IMR-90 (cell line): Measurements from ENCODE around the gene TRIM63. TPM values are rescaled to one million over a fixed set of nuclear protein-coding genes. Genes with fewer than 3 reads are reported as not detected.

Experiments used
- ATAC-seq: fragments of 200-7000 bp; cut with Tn5 transposase; 2 replicates; pipeline ENCODE4 v1.9.1; 2020; ENCODE audit warnings: low read depth, mild to moderate bottlenecking, moderate library complexity
- BruUV-seq: library from RNA; stranded (reverse); fragments of 400-500 nt; replicated peaks from 2 replicates; lab custom pipeline; 2021; lab: Mats Ljungman, UMichigan
- CTCF ChIA-PET: fragments of 300-600 bp; formaldehyde crosslinking; extraction: SDS; loops from one replicate; lab custom pipeline; 2021; ENCODE audit warnings: antibody characterized with exemption; lab: Yijun Ruan, JAX
- POLR2A ChIA-PET: fragments of 300-600 bp; sonication (Branson Sonifier 250); formaldehyde crosslinking; loops from one replicate; lab custom pipeline; 2022; ENCODE audit warnings: antibody characterized with exemption; ENCODE audit not compliant: unreplicated experiment; lab: Charles Lee
- DNase-seq: peaks from one replicate; pipeline ENCODE4 v3.0.0; 2013
- H2AFZ ChIP-seq: replicated peaks from 2 replicates; pipeline ENCODE3; 2013; ENCODE audit warnings: low read length, mild to moderate bottlenecking; ENCODE audit not compliant: poor library complexity
- H2AK5ac ChIP-seq: 2 replicates; pipeline ENCODE4 v1.6.1; 2013; ENCODE audit warnings: low read depth, low read length, inconsistent platforms
- H2AK9ac ChIP-seq: replicated peaks from 2 replicates; pipeline ENCODE3; 2013; ENCODE audit warnings: mild to moderate bottlenecking, low read depth, low read length, moderate library complexity; ENCODE audit not compliant: poor library complexity
- H2BK120ac ChIP-seq: 2 replicates; pipeline ENCODE4 v1.6.1; 2013; ENCODE audit warnings: low read depth, low read length, inconsistent platforms
- H2BK15ac ChIP-seq: 3 replicates; pipeline ENCODE4 v1.6.1; 2013; ENCODE audit warnings: low read depth, low read length, inconsistent platforms
- H2BK20ac ChIP-seq: 2 replicates; pipeline ENCODE4 v1.6.1; 2013; ENCODE audit warnings: low read depth, mild to moderate bottlenecking, inconsistent platforms, low read length, moderate library complexity
- H2BK5ac ChIP-seq: 2 replicates; pipeline ENCODE4 v1.6.1; 2013; ENCODE audit warnings: mild to moderate bottlenecking, low read depth, low read length, inconsistent platforms; ENCODE audit not compliant: poor library complexity, severe bottlenecking
- H3K14ac ChIP-seq: replicated peaks from 2 replicates; pipeline ENCODE4 v1.6.1; 2013; ENCODE audit warnings: low read depth, low read length, inconsistent platforms
- H3K18ac ChIP-seq: 2 replicates; pipeline ENCODE4 v1.6.1; 2013; ENCODE audit warnings: low read depth, low read length, control low read depth
- H3K23ac ChIP-seq: 2 replicates; pipeline ENCODE4 v1.6.1; 2013; ENCODE audit warnings: low read depth, low read length, inconsistent platforms
- H3K27ac ChIP-seq: 2 replicates; pipeline ENCODE4 v1.5.1; 2013; ENCODE audit warnings: mild to moderate bottlenecking, control low read depth, low read length; ENCODE audit not compliant: insufficient read depth
- H3K27me3 ChIP-seq: 2 replicates; pipeline ENCODE4 v1.6.1; 2013; ENCODE audit warnings: low read length; ENCODE audit not compliant: control insufficient read depth, insufficient read depth
- H3K36me3 ChIP-seq: 2 replicates; pipeline ENCODE4 v1.6.1; 2013; ENCODE audit warnings: low read length, mixed read lengths; ENCODE audit not compliant: control insufficient read depth, insufficient read depth
- H3K4ac ChIP-seq: 2 replicates; pipeline ENCODE4 v1.6.1; 2013; ENCODE audit warnings: low read depth, low read length, inconsistent platforms
- H3K4me1 ChIP-seq: 2 replicates; pipeline ENCODE4 v1.6.1; 2013; ENCODE audit warnings: low read length, mixed read lengths; ENCODE audit not compliant: control insufficient read depth, insufficient read depth
- H3K4me2 ChIP-seq: 2 replicates; pipeline ENCODE4 v1.6.1; 2013; ENCODE audit warnings: low read depth, mild to moderate bottlenecking, control low read depth, low read length, moderate library complexity
- H3K4me3 ChIP-seq: 2 replicates; pipeline ENCODE4 v1.5.1; 2013; ENCODE audit warnings: low read depth, mild to moderate bottlenecking, control low read depth, low read length, moderate library complexity; ENCODE audit not compliant: insufficient read depth
- H3K56ac ChIP-seq: 2 replicates; pipeline ENCODE4 v1.6.1; 2013; ENCODE audit warnings: low read length, inconsistent platforms; ENCODE audit not compliant: insufficient read depth; ENCODE audit errors: extremely low read depth
- H3K79me1 ChIP-seq, 2 experiments: 2 replicates each; pipeline ENCODE4 v1.6.1; 2013; ENCODE audit warnings: low read length in 2 of 2, inconsistent platforms in 1 of 2, low read depth in 1 of 2
- H3K9ac ChIP-seq: 2 replicates; pipeline ENCODE4 v1.6.1; 2013; ENCODE audit warnings: low read depth, low read length, control low read depth
- H3K9me1 ChIP-seq: 2 replicates; pipeline ENCODE4 v1.6.1; 2013; ENCODE audit warnings: low read length, inconsistent platforms; ENCODE audit not compliant: insufficient read depth
- H3K9me3 ChIP-seq: 2 replicates; pipeline ENCODE4 v1.6.1; 2013; ENCODE audit warnings: low read length; ENCODE audit not compliant: control insufficient read depth, insufficient read depth
- H4K20me1 ChIP-seq: 2 replicates; pipeline ENCODE4 v1.6.1; 2013; ENCODE audit warnings: low read length, inconsistent platforms; ENCODE audit not compliant: insufficient read depth
- H4K5ac ChIP-seq: 2 replicates; pipeline ENCODE4 v1.6.1; 2013; ENCODE audit warnings: mild to moderate bottlenecking, low read depth, low read length, control low read depth
- H4K8ac ChIP-seq, 2 experiments: 2 replicates each; pipeline ENCODE4 v1.6.1; 2013; ENCODE audit warnings: low read depth in 2 of 2, low read length in 2 of 2, control low read depth in 1 of 2, inconsistent platforms in 1 of 2
- H4K91ac ChIP-seq: 2 replicates; pipeline ENCODE4 v1.6.1; 2013; ENCODE audit warnings: low read depth, low read length, inconsistent platforms; ENCODE audit not compliant: insufficient read depth
- BHLHE40 ChIP-seq: fragments of 150-350 bp; IDR thresholded peaks from 2 replicates; pipeline ENCODE4 v1.6.1; 2016; ENCODE audit warnings: mild to moderate bottlenecking, low read depth, low read length
- CEBPB ChIP-seq: IDR thresholded peaks from 2 replicates; pipeline ENCODE4 v1.6.1; 2012; ENCODE audit warnings: low read depth, low read length, improper control_type of control experiment
- CHD1 ChIP-seq: IDR thresholded peaks from 2 replicates; pipeline ENCODE4 v1.6.1; 2012; ENCODE audit warnings: low read depth, low read length, improper control_type of control experiment
- FOS ChIP-seq: fragments of 150-350 bp; IDR thresholded peaks from 2 replicates; pipeline ENCODE4 v1.6.1; 2016; ENCODE audit warnings: low read depth, low read length
- MAFK ChIP-seq: IDR thresholded peaks from 2 replicates; pipeline ENCODE4 v1.6.1; 2012; ENCODE audit warnings: low read depth, low read length, improper control_type of control experiment
- MAZ ChIP-seq: IDR thresholded peaks from 2 replicates; pipeline ENCODE4 v1.6.1; 2012; ENCODE audit warnings: low read depth, mild to moderate bottlenecking, low read length, improper control_type of control experiment, moderate library complexity, borderline replicate concordance
- MXI1 ChIP-seq: IDR thresholded peaks from 2 replicates; pipeline ENCODE4 v1.6.1; 2012; ENCODE audit warnings: low read depth, mild to moderate bottlenecking, low read length, moderate library complexity, borderline replicate concordance
- NFE2L2 ChIP-seq: fragments of 150-350 bp; IDR thresholded peaks from 2 replicates; pipeline ENCODE4 v1.6.1; 2016; ENCODE audit warnings: low read depth, mild to moderate bottlenecking, low read length
- POLR2A ChIP-seq: IDR thresholded peaks from 2 replicates; pipeline ENCODE4 v1.6.1; 2012; ENCODE audit warnings: mild to moderate bottlenecking, low read depth, low read length
- RAD21 ChIP-seq: IDR thresholded peaks from 2 replicates; pipeline ENCODE4 v1.6.1; 2012; ENCODE audit warnings: low read length, improper control_type of control experiment
- RCOR1 ChIP-seq: IDR thresholded peaks from 2 replicates; pipeline ENCODE4 v1.6.1; 2012; ENCODE audit warnings: mild to moderate bottlenecking, low read length, improper control_type of control experiment; ENCODE audit not compliant: insufficient replicate concordance
- RFX5 ChIP-seq: IDR thresholded peaks from 2 replicates; pipeline ENCODE4 v1.8.0; 2012; ENCODE audit warnings: low read depth, mild to moderate bottlenecking, low read length, moderate library complexity
- SMC3 ChIP-seq: fragments of 150-350 bp; IDR thresholded peaks from 2 replicates; pipeline ENCODE4 v1.6.1; 2016; ENCODE audit warnings: low read depth, mild to moderate bottlenecking, antibody characterized with exemption, low read length, moderate library complexity
- WGBS, 2 experiments: methylation state at CpG; one replicate each; pipeline versions ENCODE4 v1.1.5 to v1.1.7; 2013; ENCODE audit warnings: missing lambda C conversion rate in 2 of 2; ENCODE audit not compliant: insufficient read length in 1 of 2; ENCODE audit errors: extremely low coverage in 2 of 2; 5-methylcytosine and 5-hydroxymethylcytosine counted together
- dilution Hi-C: fragments of 300-500 bp; cut with HindIII; formaldehyde crosslinking; loops from one replicate; pipeline ENCODE4 v1.14.3; 2018; ENCODE audit warnings: low sequenced_read_pairs; ENCODE audit not compliant: unreplicated experiment
- in situ Hi-C: fragments of 300-500 bp; cut with MboI; formaldehyde crosslinking; loops from 3 replicates; pipeline ENCODE4 v1.14.3; 2019; ENCODE audit warnings: low sequenced_read_pairs, inconsistent platforms, mixed read lengths
- intact Hi-C: fragments of 100-400 bp; cut with micrococcal nuclease; formaldehyde crosslinking; loops from 2 replicates; pipeline ENCODE4 v1.10.0; 2022
- polyA plus RNA-seq, 3 experiments: library from polyadenylated mRNA; depleted of rRNA; stranded (reverse); fragments of >200 nt; gene quantifications; 2 replicates each; pipeline ENCODE4 v1.2.3, GENCODE V29; 2012; ENCODE audit warnings: low replicate concordance in 1 of 3
- total RNA-seq: library from RNA; depleted of rRNA; stranded (reverse); fragments of >200 nt; gene quantifications from 2 replicates; pipeline ENCODE4 v1.2.3, GENCODE V29; 2012
- TF ChIP-seq, protein P1 (sequence below): conservative IDR thresholded peaks from 2 replicates; pipeline ENCODE4 v1.5.1; 2012; ENCODE audit warnings: mild to moderate bottlenecking, low read depth, low read length, improper control_type of control experiment
- TF ChIP-seq, protein P2 (sequence below): fragments of 150-350 bp; IDR thresholded peaks from 2 replicates; pipeline ENCODE4 v1.6.1; 2016; ENCODE audit warnings: low read depth, mild to moderate bottlenecking, low read length, moderate library complexity, borderline replicate concordance
- TF ChIP-seq, protein P3 (sequence below): fragments of 150-350 bp; IDR thresholded peaks from 2 replicates; pipeline ENCODE4 v1.6.1; 2017; ENCODE audit warnings: mild to moderate bottlenecking, antibody characterized with exemption, low read length, low read depth

TRIM63 gene
- total and polyA plus RNA-seq, 2 of the 4 experiments (the other 2 are of a cell fraction), result not detected

DNA sequence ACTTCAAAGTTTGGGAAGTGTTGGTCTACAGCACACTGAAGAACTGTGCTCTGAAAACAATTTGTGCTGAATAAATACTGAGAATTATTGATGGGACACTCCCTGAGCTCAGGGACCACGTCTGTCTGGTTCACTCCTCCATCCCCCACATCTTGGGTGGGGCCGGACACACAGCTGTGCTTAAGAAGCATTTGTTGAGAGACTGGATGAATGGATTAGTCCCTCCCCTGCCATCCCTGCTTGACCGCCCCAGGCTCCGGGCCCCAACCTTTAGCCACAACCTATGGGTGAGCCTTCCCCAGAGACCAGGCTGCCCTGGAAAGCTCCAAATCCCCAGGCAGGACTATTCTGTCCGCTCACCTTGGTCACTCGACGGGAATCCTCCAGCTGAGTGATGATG is 7.5 kb downstream of the TRIM63 start:
- Histone ChIP-seq H3K4me1 (no peaks in the 10 kb centered on the region), H3K9me3 (no peaks in the 10 kb centered on the region), H2BK120ac (no peak overlapping the region), H2BK15ac (no peak overlapping the region), H3K23ac (no peak overlapping the region), H4K20me1 (no peaks in the 10 kb centered on the region), H4K8ac (no peak overlapping the region), H2AK9ac (no peak overlapping the region), H2BK20ac (no peak overlapping the region), H3K36me3 (no peaks in the 10 kb centered on the region), H2AK5ac (no peak overlapping the region), H4K5ac (no peak overlapping the region), H3K79me1 (no peaks in the 10 kb centered on the region), H3K18ac (no peak overlapping the region), H3K9ac (no peak overlapping the region), H3K4me3 (no peak overlapping the region), H3K9me1 (0 out of 2 replicates have a peak, but pooled peaks cover 3% of the 10 kb centered on the region), H2BK5ac (no peak overlapping the region), H4K91ac (no peak overlapping the region), H3K4me2 (no peak overlapping the region), H3K27me3 (peaks cover 73% of the 10 kb centered on the region), H2AFZ (no peak overlapping the region), H3K56ac (no peak overlapping the region), H3K27ac (no peak overlapping the region), H3K14ac (no peak overlapping the region), H3K4ac (no peak overlapping the region)
- in situ Hi-C loops (no loop called here), dilution Hi-C loops (no loop called here), intact Hi-C loops (no loop called here)
- ChIA-PET POLR2A (no interaction called here), CTCF (no interaction called here)
- ATAC-seq (no peak), DNase-seq (no peak)
- no CpG with 5 or more reads among the region's 7 CpGs for WGBS, 2 experiments
- BruUV-seq, result no TSS peak
- TF ChIP-seq FOS (no peak), CHD1 (no peak), RAD21 (no peak), MAZ (no peak), MAFK (no peak), SMC3 (no peak), RCOR1 (no peak), POLR2A (no peak), CEBPB (no peak), NFE2L2 (no peak), BHLHE40 (no peak), RFX5 (no peak), MXI1 (no peak)
- TF ChIP-seq, protein P1, sequence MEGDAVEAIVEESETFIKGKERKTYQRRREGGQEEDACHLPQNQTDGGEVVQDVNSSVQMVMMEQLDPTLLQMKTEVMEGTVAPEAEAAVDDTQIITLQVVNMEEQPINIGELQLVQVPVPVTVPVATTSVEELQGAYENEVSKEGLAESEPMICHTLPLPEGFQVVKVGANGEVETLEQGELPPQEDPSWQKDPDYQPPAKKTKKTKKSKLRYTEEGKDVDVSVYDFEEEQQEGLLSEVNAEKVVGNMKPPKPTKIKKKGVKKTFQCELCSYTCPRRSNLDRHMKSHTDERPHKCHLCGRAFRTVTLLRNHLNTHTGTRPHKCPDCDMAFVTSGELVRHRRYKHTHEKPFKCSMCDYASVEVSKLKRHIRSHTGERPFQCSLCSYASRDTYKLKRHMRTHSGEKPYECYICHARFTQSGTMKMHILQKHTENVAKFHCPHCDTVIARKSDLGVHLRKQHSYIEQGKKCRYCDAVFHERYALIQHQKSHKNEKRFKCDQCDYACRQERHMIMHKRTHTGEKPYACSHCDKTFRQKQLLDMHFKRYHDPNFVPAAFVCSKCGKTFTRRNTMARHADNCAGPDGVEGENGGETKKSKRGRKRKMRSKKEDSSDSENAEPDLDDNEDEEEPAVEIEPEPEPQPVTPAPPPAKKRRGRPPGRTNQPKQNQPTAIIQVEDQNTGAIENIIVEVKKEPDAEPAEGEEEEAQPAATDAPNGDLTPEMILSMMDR, result no peak
- TF ChIP-seq, protein P2, sequence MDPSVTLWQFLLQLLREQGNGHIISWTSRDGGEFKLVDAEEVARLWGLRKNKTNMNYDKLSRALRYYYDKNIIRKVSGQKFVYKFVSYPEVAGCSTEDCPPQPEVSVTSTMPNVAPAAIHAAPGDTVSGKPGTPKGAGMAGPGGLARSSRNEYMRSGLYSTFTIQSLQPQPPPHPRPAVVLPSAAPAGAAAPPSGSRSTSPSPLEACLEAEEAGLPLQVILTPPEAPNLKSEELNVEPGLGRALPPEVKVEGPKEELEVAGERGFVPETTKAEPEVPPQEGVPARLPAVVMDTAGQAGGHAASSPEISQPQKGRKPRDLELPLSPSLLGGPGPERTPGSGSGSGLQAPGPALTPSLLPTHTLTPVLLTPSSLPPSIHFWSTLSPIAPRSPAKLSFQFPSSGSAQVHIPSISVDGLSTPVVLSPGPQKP, result no peak
- TF ChIP-seq, protein P3, sequence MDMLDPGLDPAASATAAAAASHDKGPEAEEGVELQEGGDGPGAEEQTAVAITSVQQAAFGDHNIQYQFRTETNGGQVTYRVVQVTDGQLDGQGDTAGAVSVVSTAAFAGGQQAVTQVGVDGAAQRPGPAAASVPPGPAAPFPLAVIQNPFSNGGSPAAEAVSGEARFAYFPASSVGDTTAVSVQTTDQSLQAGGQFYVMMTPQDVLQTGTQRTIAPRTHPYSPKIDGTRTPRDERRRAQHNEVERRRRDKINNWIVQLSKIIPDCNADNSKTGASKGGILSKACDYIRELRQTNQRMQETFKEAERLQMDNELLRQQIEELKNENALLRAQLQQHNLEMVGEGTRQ, result no peak
